GM19452 (cell line): ENCODE results near the gene RPL7A.
"Not testable (repeated sequence)": the region's sequence is repeated elsewhere in the genome, so short reads cannot be mapped to it uniquely, and the experiment has no call there.

Experiments used
- ATAC-seq: cut with Tn5 transposase; IDR thresholded peaks from one replicate; pipeline ENCODE4 v1.9.1; 2021; ENCODE audit not compliant: unreplicated experiment

The RPL7A gene

DNA sequence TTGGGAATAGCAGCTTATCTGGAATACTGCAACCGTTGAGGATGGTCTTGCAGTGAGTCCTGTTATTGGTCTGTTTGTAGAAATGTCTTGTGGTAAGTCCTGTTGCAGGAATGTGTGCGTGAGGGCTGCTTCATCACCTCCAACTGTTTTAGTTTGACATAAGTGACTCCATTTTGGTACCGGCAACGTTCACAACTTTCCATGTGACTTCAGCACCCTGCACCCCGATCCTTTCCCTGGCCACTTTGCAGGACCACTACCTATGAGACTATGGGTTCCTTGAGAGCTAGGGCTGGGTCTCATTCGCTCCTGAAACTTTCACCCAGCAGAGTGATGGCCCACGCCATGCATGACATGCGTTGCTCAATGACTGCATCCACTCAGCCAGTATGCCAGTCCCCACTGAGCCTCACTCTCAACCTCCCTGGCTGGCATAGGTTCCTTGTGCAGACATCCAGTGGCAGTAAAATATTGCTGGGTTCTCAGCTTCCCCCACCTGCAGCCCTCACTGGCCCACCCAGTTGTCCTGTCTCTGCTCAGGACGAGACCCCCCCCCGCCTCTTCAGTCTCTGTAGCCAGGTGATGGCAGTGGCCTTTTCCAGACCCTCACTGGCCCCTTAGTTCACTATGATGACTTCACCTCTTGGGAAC lies 20.1 kb upstream of the RPL7A start:
- no peak for ATAC-seq

DNA sequence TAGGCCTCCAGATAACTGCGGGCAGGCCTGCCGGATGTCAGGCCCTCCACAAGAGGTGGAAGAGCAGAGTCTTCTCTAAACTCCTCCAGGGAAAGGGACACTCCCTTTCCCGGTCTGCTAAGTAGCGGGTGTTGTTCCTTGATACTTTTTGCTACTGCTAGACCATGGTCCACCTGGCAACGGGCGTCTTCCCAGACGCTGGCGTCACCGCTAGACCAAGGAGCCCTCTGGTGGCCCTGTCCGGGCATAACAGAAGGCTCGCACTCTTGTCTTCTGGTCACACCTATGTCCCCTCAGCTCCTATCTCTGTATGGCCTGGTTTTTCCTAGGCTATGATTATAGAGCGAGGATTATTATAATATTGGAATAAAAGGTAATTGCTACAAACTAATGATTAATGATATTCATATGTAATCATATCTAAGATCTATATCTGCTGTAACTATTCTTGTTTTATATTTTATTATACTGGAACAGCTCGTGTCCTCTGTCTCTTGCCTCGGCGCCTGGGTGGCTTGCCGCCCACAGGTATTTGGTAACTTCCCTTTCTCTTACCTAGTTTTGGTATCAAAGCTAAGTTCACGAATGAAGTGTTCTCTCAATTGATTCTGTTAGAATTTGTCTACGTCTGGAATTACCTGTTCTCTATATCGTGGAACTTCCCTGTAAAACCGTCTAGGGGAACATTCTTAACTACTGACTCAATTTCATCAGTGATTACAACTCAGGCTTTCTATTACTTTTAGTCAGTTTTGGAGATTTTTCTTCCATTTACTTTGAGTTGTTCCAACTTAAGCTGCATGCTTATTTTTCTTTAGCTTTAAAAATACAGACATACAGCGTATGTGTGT lies 18.5 kb upstream of the RPL7A start:
- ATAC-seq: not testable (repeated sequence)

DNA sequence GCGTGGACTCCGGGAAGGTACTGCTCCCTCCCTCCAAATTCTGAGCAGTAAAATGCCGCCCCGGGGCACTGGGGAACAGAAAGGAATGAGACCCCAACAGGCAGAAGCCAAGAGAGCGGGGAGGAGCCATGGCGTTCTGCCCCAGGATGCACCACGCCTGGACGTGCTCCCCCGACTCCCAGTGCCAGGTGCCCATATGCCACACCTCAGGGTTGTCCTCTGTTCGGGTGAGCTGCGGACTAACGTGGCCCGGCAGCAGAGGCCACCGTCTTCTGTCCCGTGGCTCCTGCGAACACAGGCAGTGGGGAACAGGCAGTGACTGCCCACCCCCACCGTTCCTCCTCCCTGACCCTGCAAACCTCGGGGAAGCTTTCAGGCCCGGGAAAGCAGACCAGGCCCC lies 16.8 kb upstream of the RPL7A start:
- ATAC-seq: no peak

- ATAC-seq: no peak
These were observed 16.2 kb upstream of the RPL7A start for GRCh38 chr9:133331641-133332380.

GRCh38 chr9:133332381-133332730 lies 15.7 kb upstream of the RPL7A start:
- ATAC-seq: no peak

DNA sequence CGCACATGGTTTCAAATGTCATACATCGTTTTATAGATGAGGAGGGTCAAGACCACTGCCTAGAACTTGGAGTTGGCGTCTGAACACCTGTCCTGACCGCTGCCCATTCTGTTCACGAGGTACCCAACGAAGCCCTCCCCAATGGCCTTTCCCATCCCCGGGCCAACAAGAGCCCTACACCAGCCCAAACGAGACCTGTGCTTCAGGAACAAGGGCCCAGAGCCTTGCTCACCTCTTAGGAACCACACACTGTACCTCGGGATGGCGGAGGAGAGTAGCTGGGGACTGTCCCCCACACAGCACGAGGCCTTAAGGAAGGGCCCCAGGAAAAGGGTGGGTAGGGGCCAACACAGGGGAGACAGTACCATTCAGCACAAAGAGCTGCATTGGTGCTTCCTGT lies 15.0 kb upstream of the RPL7A start:
- ATAC-seq: no peak

DNA sequence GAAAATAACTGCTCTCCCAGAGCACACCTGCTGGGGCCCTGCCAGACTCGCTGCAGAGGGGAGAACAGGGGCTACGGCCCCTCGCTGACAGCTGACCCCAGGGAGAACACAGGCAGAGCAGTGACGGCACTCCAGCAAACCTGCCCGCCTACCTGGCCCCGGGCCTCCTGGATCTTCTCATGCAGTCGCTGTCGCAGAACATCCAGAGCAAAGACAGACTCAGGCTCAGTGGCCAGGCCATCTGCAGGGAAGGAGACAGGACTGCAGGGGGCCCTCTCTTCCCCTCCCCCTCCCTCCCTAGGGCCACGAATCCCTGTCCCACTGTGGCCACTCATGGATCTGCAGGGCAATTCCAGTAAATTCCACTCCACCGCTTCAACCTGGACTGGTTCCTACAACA lies 14.5 kb upstream of the RPL7A start:
- no peak for ATAC-seq

- ATAC-seq: no peak
These were observed 13.9 kb upstream of the RPL7A start for GRCh38 chr9:133334161-133334560.

GRCh38 chr9:133334888-133335287 lies 13.1 kb upstream of the RPL7A start:
- ATAC-seq: not testable (repeated sequence)

DNA sequence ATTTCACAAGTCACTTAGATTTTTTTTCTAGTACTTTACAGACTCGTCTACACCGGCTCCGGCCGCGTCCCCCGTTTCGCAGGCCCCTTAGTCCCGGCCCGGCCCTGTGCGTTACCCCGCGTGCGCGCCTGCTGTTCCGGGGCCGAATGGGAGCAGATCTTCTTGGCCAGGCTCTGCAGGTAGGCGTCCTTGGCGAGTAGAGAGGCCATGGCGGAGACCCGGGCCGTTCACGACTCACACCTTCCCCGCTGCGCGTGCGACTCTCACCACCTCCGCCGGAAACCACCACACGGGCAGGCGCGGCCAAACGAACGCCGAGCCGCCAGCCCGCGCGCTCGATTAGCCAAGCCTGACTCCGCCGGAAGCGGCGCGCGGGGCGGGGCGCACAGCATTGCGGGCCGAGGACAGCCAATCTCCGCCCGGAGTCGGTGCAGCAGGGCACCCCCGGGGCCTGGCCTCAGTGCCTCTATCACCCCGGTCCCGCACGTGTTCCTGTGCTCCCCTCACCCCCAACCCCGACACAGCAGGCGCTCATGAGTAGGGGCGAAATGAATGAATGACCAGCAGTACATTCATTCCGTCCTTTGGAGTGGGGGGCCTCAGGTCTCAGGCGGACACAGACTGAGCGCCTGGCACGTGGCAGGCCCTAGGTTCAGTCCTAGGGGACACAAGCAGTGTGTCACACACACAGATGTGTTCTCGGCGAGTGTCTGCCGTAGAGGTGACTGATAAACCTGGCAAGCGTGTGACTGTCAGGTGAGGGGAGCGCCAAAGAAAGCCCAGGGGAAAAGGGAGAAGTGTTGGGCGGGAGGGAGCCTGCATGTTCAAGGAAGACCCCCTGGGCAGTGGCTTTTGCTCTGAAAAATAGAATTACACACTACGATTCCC lies 11.8 kb upstream of the RPL7A start, which contains the start of gene SURF6:
Gene SURF6 (minus strand): TSS at position 265 of the 888 bp plus-strand sequence. CDS start 56 bp downstream, at position 209.
- ATAC-seq: peak; percentile 74

- no peak for ATAC-seq
These were observed 8.4 kb upstream of the RPL7A start for GRCh38 chr9:133339641-133340040.

- no peak for ATAC-seq
These were observed 7.8 kb upstream of the RPL7A start for GRCh38 chr9:133340256-133340655.

GRCh38 chr9:133340916-133341315 lies 7.1 kb upstream of the RPL7A start:
- no peak for ATAC-seq

DNA sequence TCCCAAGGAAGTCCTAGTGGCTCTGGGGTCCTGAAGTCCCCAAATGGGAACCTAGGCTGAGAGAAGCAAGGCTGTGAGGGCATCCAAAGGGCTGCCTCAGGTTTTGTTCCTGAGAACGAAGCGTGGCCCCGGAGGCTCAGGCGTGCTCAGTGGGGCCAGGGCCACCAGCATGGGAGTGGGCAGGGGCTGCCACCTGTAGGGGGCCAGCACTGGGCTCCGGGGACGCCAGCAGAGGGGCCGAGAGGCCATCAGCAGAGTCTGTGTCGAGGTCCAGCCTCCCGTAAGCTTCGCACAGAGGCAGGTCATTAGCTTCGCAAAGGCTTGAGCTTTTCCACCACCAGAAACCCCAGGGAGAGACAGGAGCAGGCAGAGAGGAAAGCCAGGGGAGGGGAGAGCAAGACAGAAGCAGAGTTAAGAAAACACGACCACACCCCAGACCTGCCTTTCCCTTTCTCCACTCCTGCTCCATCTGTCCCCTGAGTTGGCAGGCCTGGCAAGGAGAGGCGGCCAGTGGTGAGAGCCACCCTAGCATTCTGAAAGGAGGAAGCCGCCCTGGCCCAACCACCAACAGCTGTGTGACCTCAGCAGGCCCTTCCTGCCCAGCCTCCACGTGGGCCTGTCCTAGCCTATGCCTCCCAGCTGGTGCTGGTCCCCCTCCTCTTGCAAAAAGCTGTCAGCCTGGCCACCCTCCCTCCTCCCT lies 6.5 kb upstream of the RPL7A start:
- no peak for ATAC-seq

- ATAC-seq: no peak
These were observed 6.0 kb upstream of the RPL7A start for GRCh38 chr9:133342069-133342406.

DNA sequence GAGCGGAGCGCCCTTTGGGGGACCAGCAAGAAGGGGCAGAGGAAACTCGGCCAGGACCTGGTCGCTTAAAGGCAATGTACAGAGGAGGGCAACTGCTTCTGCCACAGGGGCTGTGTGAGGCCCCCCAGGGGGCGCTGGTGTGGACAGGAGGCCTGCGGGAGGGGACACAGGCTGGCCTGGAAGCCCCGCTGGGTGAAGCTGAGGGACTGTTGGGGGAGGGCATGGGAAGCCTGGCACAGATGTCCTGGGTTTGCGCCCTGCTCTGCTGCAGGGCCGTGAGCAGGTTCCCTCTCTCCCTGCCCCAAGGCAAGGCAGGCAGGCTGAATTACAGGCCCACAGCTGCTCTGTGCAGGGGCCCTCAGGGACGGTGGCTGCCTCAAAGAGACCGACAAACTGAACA lies 5.4 kb upstream of the RPL7A start:
- no peak for ATAC-seq

GRCh38 chr9:133344071-133344470 lies 3.9 kb upstream of the RPL7A start:
- ATAC-seq: no peak

DNA sequence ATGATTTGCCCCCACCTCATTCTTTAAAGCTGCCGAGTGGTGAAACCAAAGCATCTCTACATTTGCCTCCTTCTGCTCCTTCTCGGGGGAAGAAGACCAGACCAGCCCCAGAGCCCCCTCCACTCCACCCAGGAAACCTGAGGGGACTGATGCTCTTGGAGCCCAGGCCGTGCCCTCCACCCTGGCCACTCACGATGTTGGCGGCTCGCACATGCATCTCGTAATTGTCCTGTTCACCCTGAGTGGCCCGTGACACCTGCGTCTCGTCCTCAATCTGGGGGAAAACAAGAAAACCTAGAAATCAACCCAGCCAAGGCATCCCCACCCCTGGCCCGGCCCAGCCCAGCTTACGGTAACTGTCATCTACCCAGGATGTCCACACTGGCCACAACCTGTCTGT lies 3.0 kb upstream of the RPL7A start:
- no peak for ATAC-seq

GRCh38 chr9:133345596-133345995 lies 2.4 kb upstream of the RPL7A start:
- ATAC-seq: no peak

GRCh38 chr9:133346021-133346785 lies 1.8 kb upstream of the RPL7A start:
- ATAC-seq: no peak
